Common myeloid progenitor, CD34-positive (primary cell): ENCODE measurements around the gene RASL10A.

Source experiments
- CTCF ChIA-PET: fragments of 350-600 bp; sonication (Branson Sonifier 250); formaldehyde crosslinking; loops from one replicate; lab custom pipeline; 2021; ENCODE audit warnings: antibody characterized with exemption; lab: Charles Lee
- POLR2A ChIA-PET: fragments of 350-600 bp; sonication (Branson Sonifier 250); formaldehyde crosslinking; loops from one replicate; lab custom pipeline; 2021; ENCODE audit warnings: antibody characterized with exemption; lab: Charles Lee
- DNase-seq, 3 donors: peaks; one replicate each; pipeline versions ENCODE4 v3.0.0 to v3.0.0-alpha.2; 2013
- H3K27ac ChIP-seq, 2 experiments: 1 replicate in 1 of 2; 2 replicates in 1 of 2; pipeline ENCODE4 v1.7.0; 2013; ENCODE audit warnings: inconsistent platforms in 2 of 2, low read length in 2 of 2, mild to moderate bottlenecking in 2 of 2, low read depth in 1 of 2, moderate library complexity in 1 of 2; ENCODE audit not compliant: severe bottlenecking in 2 of 2, insufficient read depth in 1 of 2, poor library complexity in 1 of 2
- H3K27me3 ChIP-seq, 5 experiments: replicated peaks in 2 of 5; 1 replicate in 3 of 5; 2 replicates in 2 of 5; pipeline versions ENCODE4 v1.6.1 to v1.7.0; 2013; ENCODE audit warnings: low read length in 4 of 5, mild to moderate bottlenecking in 2 of 5, moderate library complexity in 2 of 5, inconsistent platforms in 1 of 5; ENCODE audit not compliant: insufficient read depth in 5 of 5, control insufficient read depth in 4 of 5
- H3K36me3 ChIP-seq, 4 experiments: 1 replicate in 2 of 4; 2 replicates in 2 of 4; pipeline versions ENCODE4 v1.6.1 to v1.7.0; 2013; ENCODE audit warnings: low read length in 3 of 4, control low read depth in 1 of 4, mild to moderate bottlenecking in 1 of 4; ENCODE audit not compliant: control insufficient read depth in 4 of 4, insufficient read depth in 4 of 4
- H3K4me1 ChIP-seq, 4 experiments: 1 replicate in 3 of 4; 2 replicates in 1 of 4; pipeline versions ENCODE4 v1.6.1 to v1.7.1; 2013; ENCODE audit warnings: low read length in 3 of 4, mild to moderate bottlenecking in 3 of 4, control low read depth in 1 of 4, inconsistent platforms in 1 of 4, moderate library complexity in 1 of 4; ENCODE audit not compliant: control insufficient read depth in 4 of 4, insufficient read depth in 4 of 4; ENCODE audit errors: control extremely low read depth in 1 of 4
- H3K4me3 ChIP-seq, 7 experiments: 1 replicate in 4 of 7; 2 replicates in 3 of 7; pipeline versions ENCODE4 v1.5.1 to v1.7.0; 2013; ENCODE audit warnings: mild to moderate bottlenecking in 7 of 7, low read length in 6 of 7, moderate library complexity in 6 of 7, inconsistent platforms in 2 of 7, low read depth in 2 of 7, control low read depth in 1 of 7; ENCODE audit not compliant: insufficient read depth in 4 of 7, control insufficient read depth in 1 of 7; ENCODE audit errors: extremely low read depth in 1 of 7
- H3K9me3 ChIP-seq, 5 experiments: 1 replicate in 4 of 5; 2 replicates in 1 of 5; pipeline versions ENCODE4 v1.6.1 to v1.7.1; 2013; ENCODE audit warnings: low read length in 4 of 5, mild to moderate bottlenecking in 2 of 5, inconsistent platforms in 1 of 5, low read depth in 1 of 5, moderate library complexity in 1 of 5; ENCODE audit not compliant: control insufficient read depth in 4 of 5, insufficient read depth in 2 of 5; ENCODE audit errors: control extremely low read depth in 1 of 5
- WGBS: methylation state at CpG from one replicate; pipeline ENCODE4 v1.1.5; 2013; ENCODE audit not compliant: insufficient coverage; 5-methylcytosine and 5-hydroxymethylcytosine counted together

Gene RASL10A

GRCh38 chr22:29329581-29329980 is 14.1 kb upstream of the RASL10A start:
- POLR2A ChIA-PET: no interaction called here
- WGBS: 96% methylated on average over 10 of the region's 11 CpGs
- CTCF ChIA-PET: no interaction called here
- no peak overlapping the region for H3K4me3 ChIP-seq
- no peak for DNase-seq
- peaks cover 9 to 84% (median 62%) of the 10 kb centered on the region in 4 experiments for H3K36me3 ChIP-seq
- no peaks in the 10 kb centered on the region for H3K9me3 ChIP-seq
- H3K27ac ChIP-seq: no peak overlapping the region
- no peaks in the 10 kb centered on the region for H3K27me3 ChIP-seq
- H3K4me1 ChIP-seq: no peaks in the 10 kb centered on the region

GRCh38 chr22:29328566-29329500 is 13.3 kb upstream of the RASL10A start:
- no peaks in the 10 kb centered on the region for H3K9me3 ChIP-seq
- peaks cover 9 to 77% (median 57%) of the 10 kb centered on the region in 4 experiments for H3K36me3 ChIP-seq
- no peaks in the 10 kb centered on the region for H3K27me3 ChIP-seq
- no peak for DNase-seq
- H3K27ac ChIP-seq: no peak overlapping the region
- no peak overlapping the region for H3K4me3 ChIP-seq
- 95% methylated on average over 30 of the region's 34 CpGs for WGBS
- POLR2A ChIA-PET: no interaction called here
- CTCF ChIA-PET: no interaction called here
- no peaks in the 10 kb centered on the region for H3K4me1 ChIP-seq

- Histone ChIP-seq H3K27ac (no peak overlapping the region), H3K36me3 (peaks cover 9 to 72% (median 55%) of the 10 kb centered on the region in 4 experiments), H3K4me1 (no peaks in the 10 kb centered on the region), H3K9me3 (no peaks in the 10 kb centered on the region), H3K27me3 (no peaks in the 10 kb centered on the region), H3K4me3 (no peak overlapping the region)
- DNase-seq: no peak
- POLR2A ChIA-PET: interaction anchor here (0.6 kb wide), 1 partner anchor 27 kb away, joined by 4 read pairs; no protein-coding TSS in a partner anchor
- 87% methylated on average over 4 of the region's 5 CpGs for WGBS
- CTCF ChIA-PET: interaction anchor here (0.7 kb wide), 1 partner anchor 24 kb away, joined by 3 read pairs; no protein-coding TSS in a partner anchor
Measured at GRCh38 chr22:29328055-29328454, 12.6 kb upstream of the RASL10A start.

- ChIA-PET CTCF (interaction anchor here (0.7 to 1.5 kb wide), 3 partner anchors 10 to 24 kb away, joined by 3 to 4 read pairs (median 3); no protein-coding TSS in a partner anchor), POLR2A (interaction anchor here (0.6 to 1.3 kb wide), 2 partner anchors 9 to 28 kb away, joined by 3 to 4 read pairs; no protein-coding TSS in a partner anchor)
- Histone ChIP-seq H3K4me1 (no peaks in the 10 kb centered on the region), H3K36me3 (peaks cover 9 to 64% (median 47%) of the 10 kb centered on the region in 4 experiments), H3K4me3 (no peak overlapping the region), H3K27ac (no peak overlapping the region), H3K27me3 (no peaks in the 10 kb centered on the region), H3K9me3 (no peaks in the 10 kb centered on the region)
- no peak for DNase-seq
- WGBS: 100% methylated on average over 8 of the region's 15 CpGs
Measured at GRCh38 chr22:29327089-29327764, 11.7 kb upstream of the RASL10A start.

- no peaks in the 10 kb centered on the region for H3K27me3 ChIP-seq
- H3K4me3 ChIP-seq: no peak overlapping the region
- ChIA-PET POLR2A (interaction anchor here (1.3 kb wide), 1 partner anchor 8 kb away, joined by 3 read pairs; no protein-coding TSS in a partner anchor), CTCF (interaction anchor here (1.1 to 1.5 kb wide), 3 partner anchors 10 to 25 kb away, joined by 3 to 4 read pairs (median 3); no protein-coding TSS in a partner anchor)
- DNase-seq: no peak
- WGBS: 93% methylated on average over 10 of the region's 10 CpGs
- H3K9me3 ChIP-seq: no peaks in the 10 kb centered on the region
- peaks cover 9 to 56% (median 40%) of the 10 kb centered on the region in 4 experiments for H3K36me3 ChIP-seq
- no peak overlapping the region for H3K27ac ChIP-seq
- H3K4me1 ChIP-seq: no peaks in the 10 kb centered on the region
Measured at GRCh38 chr22:29326481-29326880, 11.0 kb upstream of the RASL10A start.

GRCh38 chr22:29325785-29326315 is 10.4 kb upstream of the RASL10A start:
- no peaks in the 10 kb centered on the region for H3K9me3 ChIP-seq
- POLR2A ChIA-PET: interaction anchor here (1.3 kb wide), 1 partner anchor 7 kb away, joined by 3 read pairs; no protein-coding TSS in a partner anchor
- 91% methylated on average over 9 of the region's 9 CpGs for WGBS
- DNase-seq: no peak
- H3K4me1 ChIP-seq: no peaks in the 10 kb centered on the region
- no peak overlapping the region for H3K27ac ChIP-seq
- CTCF ChIA-PET: interaction anchor here (1.3 to 1.5 kb wide), 3 partner anchors 11 to 25 kb away, joined by 3 read pairs; no protein-coding TSS in a partner anchor
- no peaks in the 10 kb centered on the region for H3K27me3 ChIP-seq
- H3K4me3 ChIP-seq: no peak overlapping the region
- peaks cover 9 to 50% (median 34%) of the 10 kb centered on the region in 4 experiments for H3K36me3 ChIP-seq
